ENCODE measurements around the gene OSBPL6.

The OSBPL6 gene

GRCh38 chr2:178275600-178275999, 81.3 kb downstream of the OSBPL6 start:
- no peak for DNase-seq

GRCh38 chr2:178277741-178278197, 83.5 kb downstream of the OSBPL6 start:
- DNase-seq = no peak

GRCh38 chr2:178279142-178279541, 84.8 kb downstream of the OSBPL6 start:
- DNase-seq = no peak

- DNase-seq = no peak
These were observed 85.3 kb downstream of the OSBPL6 start for GRCh38 chr2:178279636-178280035.

- peak in 1 of 2 experiments; percentile 25 for DNase-seq
These were observed 86.0 kb downstream of the OSBPL6 start for GRCh38 chr2:178280244-178280852.

- DNase-seq = no peak
These were observed 87.9 kb downstream of the OSBPL6 start for GRCh38 chr2:178282075-178282815.

GRCh38 chr2:178283341-178283918, 89.1 kb downstream of the OSBPL6 start:
- no peak for DNase-seq

GRCh38 chr2:178284613-178285286, 90.4 kb downstream of the OSBPL6 start:
- DNase-seq = no peak

GRCh38 chr2:178285287-178285615, 90.9 kb downstream of the OSBPL6 start:
- no peak for DNase-seq

GRCh38 chr2:178286636-178287035, 92.3 kb downstream of the OSBPL6 start:
- no peak for DNase-seq

- DNase-seq = no peak
These were observed 93.5 kb downstream of the OSBPL6 start for GRCh38 chr2:178287652-178288344.

GRCh38 chr2:178291703-178292102, 97.4 kb downstream of the OSBPL6 start:
- DNase-seq = no peak

- no peak for DNase-seq
These were observed 98.3 kb downstream of the OSBPL6 start for GRCh38 chr2:178292586-178292985.

- no peak for DNase-seq
These were observed 100.8 kb downstream of the OSBPL6 start for GRCh38 chr2:178295115-178295514.

GRCh38 chr2:178295906-178296305, 101.6 kb downstream of the OSBPL6 start:
- DNase-seq = no peak

GRCh38 chr2:178296394-178297090, 102.2 kb downstream of the OSBPL6 start:
- no peak for DNase-seq

- DNase-seq = no peak
These were observed 102.7 kb downstream of the OSBPL6 start for GRCh38 chr2:178297091-178297411.

- no peak for DNase-seq
These were observed 104.5 kb downstream of the OSBPL6 start for GRCh38 chr2:178298785-178299212.

- DNase-seq = no peak
These were observed 107.4 kb downstream of the OSBPL6 start for GRCh38 chr2:178301649-178302238.

- no peak for DNase-seq
These were observed 110.0 kb downstream of the OSBPL6 start for GRCh38 chr2:178304333-178304732.

GRCh38 chr2:178306352-178307073, 112.2 kb downstream of the OSBPL6 start:
- peak; percentile 23 to 44 for DNase-seq

Measured in activated CD4-positive, alpha-beta T cell treated with anti-CD3 and anti-CD28 coated beads, Interleukin-2, amount 50 U/mL, for 48 hours (primary cell).